Astrocyte of the cerebellum (primary cell): ENCODE data around the gene BCAS1.

Source experiments
- DNase-seq: peaks from one replicate; pipeline ENCODE4 v3.0.0-alpha.2; 2011; ENCODE audit warnings: low read depth
- H3K4me3 ChIP-seq: 2 replicates; pipeline ENCODE4 v1.5.1; 2011; ENCODE audit warnings: mild to moderate bottlenecking, low read depth, low read length, moderate library complexity
- in situ Hi-C: cut with HindIII; loops from 2 replicates; pipeline ENCODE4 v1.10.0; 2017; ENCODE audit warnings: low sequenced_read_pairs
- TF ChIP-seq, protein P1 (sequence below): IDR thresholded peaks from 2 replicates; pipeline ENCODE4 v1.5.1; 2012; ENCODE audit warnings: low read length, low read depth, moderate library complexity, mild to moderate bottlenecking; ENCODE audit errors: missing control alignments

Gene BCAS1

GRCh38 chr20:54000914-54001313 is 69.5 kb downstream of the BCAS1 start:
- TF ChIP-seq, protein P1, sequence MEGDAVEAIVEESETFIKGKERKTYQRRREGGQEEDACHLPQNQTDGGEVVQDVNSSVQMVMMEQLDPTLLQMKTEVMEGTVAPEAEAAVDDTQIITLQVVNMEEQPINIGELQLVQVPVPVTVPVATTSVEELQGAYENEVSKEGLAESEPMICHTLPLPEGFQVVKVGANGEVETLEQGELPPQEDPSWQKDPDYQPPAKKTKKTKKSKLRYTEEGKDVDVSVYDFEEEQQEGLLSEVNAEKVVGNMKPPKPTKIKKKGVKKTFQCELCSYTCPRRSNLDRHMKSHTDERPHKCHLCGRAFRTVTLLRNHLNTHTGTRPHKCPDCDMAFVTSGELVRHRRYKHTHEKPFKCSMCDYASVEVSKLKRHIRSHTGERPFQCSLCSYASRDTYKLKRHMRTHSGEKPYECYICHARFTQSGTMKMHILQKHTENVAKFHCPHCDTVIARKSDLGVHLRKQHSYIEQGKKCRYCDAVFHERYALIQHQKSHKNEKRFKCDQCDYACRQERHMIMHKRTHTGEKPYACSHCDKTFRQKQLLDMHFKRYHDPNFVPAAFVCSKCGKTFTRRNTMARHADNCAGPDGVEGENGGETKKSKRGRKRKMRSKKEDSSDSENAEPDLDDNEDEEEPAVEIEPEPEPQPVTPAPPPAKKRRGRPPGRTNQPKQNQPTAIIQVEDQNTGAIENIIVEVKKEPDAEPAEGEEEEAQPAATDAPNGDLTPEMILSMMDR, result no peak
- DNase-seq, result no peak
- no peak overlapping the region for H3K4me3 ChIP-seq
- in situ Hi-C loops, result no loop called here

GRCh38 chr20:54000262-54000661 is 70.1 kb downstream of the BCAS1 start:
- TF ChIP-seq, protein P1, result no peak
- in situ Hi-C loops, result no loop called here
- H3K4me3 ChIP-seq, result no peak overlapping the region
- DNase-seq, result no peak

GRCh38 chr20:53999077-53999476 is 71.3 kb downstream of the BCAS1 start:
- no peak overlapping the region for H3K4me3 ChIP-seq
- in situ Hi-C loops, result no loop called here
- no peak for DNase-seq
- TF ChIP-seq, protein P1, result no peak

GRCh38 chr20:53996584-53997486 is 73.6 kb downstream of the BCAS1 start:
- H3K4me3 ChIP-seq, result no peak overlapping the region
- in situ Hi-C loops, result no loop called here
- DNase-seq, result no peak
- TF ChIP-seq, protein P1, result no peak

DNA sequence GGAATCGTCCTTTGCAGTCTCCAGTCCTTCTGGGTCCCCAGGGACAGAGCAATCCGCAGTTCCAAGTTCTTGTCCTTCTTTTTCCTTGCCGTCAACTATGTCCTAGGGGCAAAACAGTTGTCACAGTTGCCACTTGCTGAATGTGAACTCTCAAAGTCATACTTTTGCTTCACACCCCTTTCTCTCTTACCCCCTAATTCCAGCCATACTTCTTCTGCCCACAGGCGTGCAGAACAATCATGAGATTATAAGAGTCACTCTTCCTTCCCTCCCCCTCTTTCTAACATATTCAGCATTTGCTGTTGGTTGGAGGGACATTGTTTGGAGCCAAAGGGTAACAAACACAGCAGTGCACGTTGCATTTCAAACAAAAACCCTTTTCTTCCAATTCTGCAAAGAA is 74.4 kb downstream of the BCAS1 start:
- TF ChIP-seq, protein P1, result no peak
- H3K4me3 ChIP-seq, result no peak overlapping the region
- no peak for DNase-seq
- in situ Hi-C loops, result no loop called here

DNA sequence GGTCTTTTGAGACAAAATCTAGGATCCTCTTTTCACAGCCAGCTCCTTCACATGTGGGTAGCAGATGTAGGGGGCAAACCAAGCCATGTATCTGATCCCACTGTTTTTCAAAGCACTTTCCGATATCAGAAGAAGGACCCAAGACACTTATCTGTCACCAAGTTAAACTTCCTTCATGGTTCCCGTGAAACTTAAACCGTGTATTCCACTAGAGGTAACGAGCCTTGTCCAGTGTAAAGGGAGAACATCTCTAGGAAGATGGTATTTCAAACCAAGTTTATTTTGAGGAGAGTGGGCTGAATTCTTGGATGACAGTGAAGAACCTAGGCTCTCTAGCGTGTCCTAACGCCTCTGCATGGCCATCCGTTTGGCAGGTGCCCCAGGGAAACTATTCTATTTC is 76.3 kb downstream of the BCAS1 start:
- TF ChIP-seq, protein P1, result no peak
- DNase-seq, result no peak
- no peak overlapping the region for H3K4me3 ChIP-seq
- in situ Hi-C loops, result loop anchor here (5.0 kb wide), 1 partner anchor 37 kb away; no protein-coding TSS in a partner anchor
